OCI-LY7 (cell line): ENCODE measurements around the gene IL1RAPL2.

Source experiments
- CTCF ChIP-seq: fragments of 200-600 bp; sonication (generic); conservative IDR thresholded peaks from 2 replicates; pipeline ENCODE4 v1.5.1; 2014; ENCODE audit warnings: mild to moderate bottlenecking, antibody characterized with exemption, low read length, moderate library complexity, mixed read lengths
- EZH2phosphoT487 ChIP-seq: fragments of 200-600 bp; sonication (generic); IDR thresholded peaks from 2 replicates; pipeline ENCODE4 v1.6.1; 2018; ENCODE audit warnings: low read depth, borderline replicate concordance, mild to moderate bottlenecking, mixed run types, antibody characterized with exemption, low read length, moderate library complexity, mixed read lengths

- TF ChIP-seq CTCF: no peak
- no peak for TF ChIP-seq EZH2phosphoT487
These were observed 93.2 kb downstream of the IL1RAPL2 start for GRCh38 chrX:104659005-104659744.
